ENCODE results near the gene PIGL. TPM values are rescaled to one million over a fixed set of nuclear protein-coding genes. Genes with fewer than 3 reads are reported as not detected.
"Not testable (repeated sequence)": the region's sequence is repeated elsewhere in the genome, so short reads cannot be mapped to it uniquely, and the experiment has no call there.

PIGL gene
- total RNA-seq, 1 donor from 2014 or later: 29.7 TPM

DNA sequence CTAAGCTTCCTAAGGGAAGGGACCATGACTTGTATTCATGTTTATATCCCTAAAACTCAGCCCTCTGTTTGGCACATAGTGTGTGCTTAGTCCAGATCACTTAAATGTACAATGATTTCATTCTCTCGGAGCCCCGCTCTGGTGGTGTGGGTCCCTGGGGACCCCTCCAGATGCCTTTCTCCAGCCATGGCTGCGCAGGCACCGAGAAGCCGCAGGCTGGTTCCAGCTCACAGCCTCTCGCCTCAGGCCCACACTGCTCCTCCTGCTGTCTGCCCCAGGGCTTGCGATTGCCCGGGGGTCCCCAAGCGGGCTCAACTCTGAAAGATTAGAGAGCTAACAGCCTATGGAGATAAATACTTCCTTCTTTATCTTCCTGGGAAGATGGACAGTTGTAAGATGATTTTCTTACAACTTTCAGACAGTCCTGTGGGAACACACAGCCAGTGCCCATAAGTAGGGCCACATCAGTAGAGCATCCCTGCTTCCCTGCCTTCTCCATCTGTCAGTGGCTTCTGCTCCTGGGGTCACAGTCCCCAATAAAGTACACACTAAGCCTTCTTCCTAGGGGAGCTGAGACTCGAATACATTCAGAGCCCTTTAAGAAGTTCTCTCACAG lies 70.0 kb downstream of the PIGL start:
- H3K27me3 Mint-ChIP-seq: no peaks in the 10 kb centered on the region
- H3K27ac Mint-ChIP-seq: peak overlapping the region; percentile 96
- no peak for DNase-seq (ENCODE audit: extremely low spot score, unreplicated experiment)
- no peaks in the 10 kb centered on the region for H3K9me3 Mint-ChIP-seq
- H3K4me3 Mint-ChIP-seq: peak overlapping the region; percentile 68
- peaks cover 6% of the 10 kb centered on the region for H3K36me3 Mint-ChIP-seq
- peaks cover 36% of the 10 kb centered on the region for H3K4me1 Mint-ChIP-seq (ENCODE audit: unreplicated experiment)
- TF ChIP-seq, protein P1, sequence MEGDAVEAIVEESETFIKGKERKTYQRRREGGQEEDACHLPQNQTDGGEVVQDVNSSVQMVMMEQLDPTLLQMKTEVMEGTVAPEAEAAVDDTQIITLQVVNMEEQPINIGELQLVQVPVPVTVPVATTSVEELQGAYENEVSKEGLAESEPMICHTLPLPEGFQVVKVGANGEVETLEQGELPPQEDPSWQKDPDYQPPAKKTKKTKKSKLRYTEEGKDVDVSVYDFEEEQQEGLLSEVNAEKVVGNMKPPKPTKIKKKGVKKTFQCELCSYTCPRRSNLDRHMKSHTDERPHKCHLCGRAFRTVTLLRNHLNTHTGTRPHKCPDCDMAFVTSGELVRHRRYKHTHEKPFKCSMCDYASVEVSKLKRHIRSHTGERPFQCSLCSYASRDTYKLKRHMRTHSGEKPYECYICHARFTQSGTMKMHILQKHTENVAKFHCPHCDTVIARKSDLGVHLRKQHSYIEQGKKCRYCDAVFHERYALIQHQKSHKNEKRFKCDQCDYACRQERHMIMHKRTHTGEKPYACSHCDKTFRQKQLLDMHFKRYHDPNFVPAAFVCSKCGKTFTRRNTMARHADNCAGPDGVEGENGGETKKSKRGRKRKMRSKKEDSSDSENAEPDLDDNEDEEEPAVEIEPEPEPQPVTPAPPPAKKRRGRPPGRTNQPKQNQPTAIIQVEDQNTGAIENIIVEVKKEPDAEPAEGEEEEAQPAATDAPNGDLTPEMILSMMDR (conservative IDR thresholded peaks at IDR 0.05): peak; percentile 23

DNA sequence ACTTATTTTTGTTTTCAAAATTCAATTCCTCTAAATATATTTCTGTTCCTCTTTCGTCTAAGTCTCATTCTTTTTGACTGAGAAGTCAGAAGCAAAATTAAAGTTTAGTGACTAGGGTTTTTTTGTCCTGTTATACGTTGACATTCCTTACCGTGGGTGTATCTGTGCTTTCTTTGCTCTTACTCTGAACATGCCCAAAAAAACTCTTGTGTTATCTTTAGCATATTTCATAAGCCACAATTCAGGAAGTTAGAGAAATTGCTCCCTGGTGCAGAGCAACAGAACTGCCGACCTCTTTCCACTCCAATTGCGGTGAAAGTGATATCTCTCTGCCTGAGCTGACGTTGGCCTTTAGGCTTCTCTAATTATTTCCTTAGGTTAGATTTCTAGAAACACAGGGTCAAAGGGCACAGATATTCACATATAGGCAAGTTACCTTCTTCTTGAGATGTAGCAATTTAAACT lies 70.6 kb downstream of the PIGL start:
- Mint-ChIP-seq H3K4me1 (ENCODE audit: unreplicated experiment) (peaks cover 36% of the 10 kb centered on the region), H3K9me3 (no peaks in the 10 kb centered on the region), H3K4me3 (no peak overlapping the region), H3K36me3 (peaks cover 6% of the 10 kb centered on the region), H3K27ac (peak overlapping the region; percentile 96), H3K27me3 (no peaks in the 10 kb centered on the region)
- TF ChIP-seq, protein P1 (conservative IDR thresholded peaks at IDR 0.05): no peak
- no peak for DNase-seq (ENCODE audit: extremely low spot score, unreplicated experiment)

DNA sequence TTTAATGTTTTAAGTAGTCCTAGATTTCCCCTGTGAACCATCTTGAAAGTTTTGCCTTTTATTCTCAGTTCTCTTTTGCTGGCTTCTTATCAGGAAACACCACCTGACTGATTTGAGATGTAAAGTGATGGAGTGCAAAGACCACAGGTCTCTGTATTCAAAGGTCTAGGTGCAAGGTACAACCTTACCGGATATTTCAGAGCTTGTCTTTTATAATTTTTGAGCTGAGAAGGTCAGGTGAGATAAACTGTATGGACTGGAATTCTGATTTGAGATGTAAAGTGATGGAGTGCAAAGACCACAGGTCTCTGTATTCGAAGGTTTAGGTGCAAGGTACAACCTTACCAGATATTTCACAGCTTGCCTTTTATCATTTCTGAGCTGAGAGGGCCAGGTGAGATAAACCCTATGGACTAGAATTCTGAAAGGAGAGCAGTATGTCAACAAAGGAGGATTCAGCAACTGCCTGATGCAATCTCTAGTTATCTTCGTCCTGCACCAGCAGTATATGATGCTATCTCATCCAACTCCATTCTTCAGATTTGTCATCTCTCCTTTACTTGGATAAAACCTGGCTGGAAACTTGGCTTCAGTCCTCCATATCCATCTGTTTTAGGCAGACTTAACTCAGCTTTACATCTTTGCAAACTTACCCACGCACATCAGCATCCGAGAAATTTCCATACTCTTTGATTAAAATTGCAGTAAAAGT lies 72.0 kb downstream of the PIGL start:
- Mint-ChIP-seq H3K27me3 (no peaks in the 10 kb centered on the region), H3K36me3 (peaks cover 6% of the 10 kb centered on the region), H3K4me3 (no peak overlapping the region), H3K4me1 (ENCODE audit: unreplicated experiment) (peaks cover 36% of the 10 kb centered on the region), H3K9me3 (no peaks in the 10 kb centered on the region), H3K27ac (peak overlapping the region; percentile 68)
- DNase-seq (ENCODE audit: extremely low spot score, unreplicated experiment): no peak
- TF ChIP-seq, protein P1 (conservative IDR thresholded peaks at IDR 0.05): no peak

DNA sequence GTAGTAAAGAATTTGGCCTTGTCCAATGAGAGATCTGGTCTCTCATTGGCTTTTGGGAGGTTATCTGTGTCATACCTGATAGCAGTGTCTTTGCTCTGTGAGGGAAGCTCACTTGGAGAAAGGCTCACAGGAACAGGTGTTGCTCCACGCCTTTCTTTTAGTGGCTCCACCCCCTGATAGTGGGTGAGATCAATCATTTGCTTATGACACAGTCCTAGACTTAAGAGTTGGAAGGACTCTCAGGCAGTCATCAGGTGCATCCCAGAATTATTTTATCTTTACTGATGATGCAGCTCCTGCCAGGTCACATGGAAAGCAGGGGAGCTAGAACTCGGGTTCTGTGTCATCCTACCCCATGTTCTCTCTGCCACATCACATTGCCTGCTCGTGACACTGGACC lies 76.9 kb downstream of the PIGL start:
- H3K27ac Mint-ChIP-seq: no peak overlapping the region
- no peaks in the 10 kb centered on the region for H3K9me3 Mint-ChIP-seq
- no peak overlapping the region for H3K4me3 Mint-ChIP-seq
- H3K27me3 Mint-ChIP-seq: no peaks in the 10 kb centered on the region
- no peak for DNase-seq (ENCODE audit: extremely low spot score, unreplicated experiment)
- peaks cover 10% of the 10 kb centered on the region for H3K4me1 Mint-ChIP-seq (ENCODE audit: unreplicated experiment)
- H3K36me3 Mint-ChIP-seq: no peaks in the 10 kb centered on the region
- TF ChIP-seq, protein P1 (conservative IDR thresholded peaks at IDR 0.05): no peak

DNA sequence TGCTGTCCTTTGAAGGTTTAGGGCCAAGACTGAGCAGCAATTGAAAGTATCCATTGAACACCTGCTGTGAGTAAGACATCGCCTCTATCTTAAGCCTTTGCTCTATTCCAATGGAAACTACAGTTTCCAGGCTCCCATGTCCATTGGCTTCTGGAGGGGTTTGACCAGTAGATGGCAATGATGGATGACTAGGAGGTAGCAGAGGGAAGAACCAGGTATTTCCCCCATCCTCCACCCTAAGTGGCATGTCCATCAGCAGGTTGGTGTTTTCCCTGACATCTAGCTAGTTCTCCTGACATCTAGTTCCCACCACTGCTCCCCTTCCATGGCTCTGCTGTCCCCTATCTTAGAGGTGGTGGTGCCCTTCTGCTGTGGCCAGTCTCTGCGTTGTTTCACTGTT lies 77.5 kb downstream of the PIGL start:
- no peak for DNase-seq (ENCODE audit: extremely low spot score, unreplicated experiment)
- H3K4me1 Mint-ChIP-seq (ENCODE audit: unreplicated experiment): peaks cover 9% of the 10 kb centered on the region
- H3K9me3 Mint-ChIP-seq: no peaks in the 10 kb centered on the region
- no peaks in the 10 kb centered on the region for H3K36me3 Mint-ChIP-seq
- H3K27me3 Mint-ChIP-seq: no peaks in the 10 kb centered on the region
- no peak overlapping the region for H3K4me3 Mint-ChIP-seq
- no peak overlapping the region for H3K27ac Mint-ChIP-seq
- TF ChIP-seq, protein P1 (conservative IDR thresholded peaks at IDR 0.05): no peak

DNA sequence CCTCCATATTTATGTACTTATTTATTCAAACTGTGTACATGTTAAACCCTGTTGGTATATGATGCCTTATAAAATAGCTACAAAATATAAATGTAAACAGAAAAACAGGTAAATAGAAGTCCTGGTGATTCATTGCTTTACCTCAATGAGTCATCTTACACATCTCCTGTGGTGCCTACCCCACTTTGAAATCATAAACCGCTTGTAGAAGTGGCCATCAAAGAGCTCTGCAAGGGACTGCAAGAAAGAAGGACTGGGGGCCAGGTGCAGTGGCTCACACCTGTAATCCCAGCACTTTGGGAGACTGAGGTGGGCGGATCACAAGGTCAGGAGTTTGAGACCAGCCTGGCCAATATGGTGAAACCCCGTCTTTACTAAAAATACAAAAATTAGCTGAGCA lies 79.1 kb downstream of the PIGL start:
- not testable (repeated sequence) for H3K9me3 Mint-ChIP-seq; H3K27ac Mint-ChIP-seq; H3K27me3 Mint-ChIP-seq; DNase-seq (ENCODE audit: extremely low spot score, unreplicated experiment); H3K4me1 Mint-ChIP-seq (ENCODE audit: unreplicated experiment); H3K36me3 Mint-ChIP-seq; H3K4me3 Mint-ChIP-seq

Measured in type B pancreatic cell (in vitro differentiated cells).